ENCODE measurements around the gene SLC19A1. TPM values are rescaled to one million over a fixed set of nuclear protein-coding genes. Genes with fewer than 3 reads are reported as not detected.

The SLC19A1 gene
- polyA plus RNA-seq, 1 of the 3 experiments (the other 2 are of a cell fraction), result 15.0 TPM

DNA sequence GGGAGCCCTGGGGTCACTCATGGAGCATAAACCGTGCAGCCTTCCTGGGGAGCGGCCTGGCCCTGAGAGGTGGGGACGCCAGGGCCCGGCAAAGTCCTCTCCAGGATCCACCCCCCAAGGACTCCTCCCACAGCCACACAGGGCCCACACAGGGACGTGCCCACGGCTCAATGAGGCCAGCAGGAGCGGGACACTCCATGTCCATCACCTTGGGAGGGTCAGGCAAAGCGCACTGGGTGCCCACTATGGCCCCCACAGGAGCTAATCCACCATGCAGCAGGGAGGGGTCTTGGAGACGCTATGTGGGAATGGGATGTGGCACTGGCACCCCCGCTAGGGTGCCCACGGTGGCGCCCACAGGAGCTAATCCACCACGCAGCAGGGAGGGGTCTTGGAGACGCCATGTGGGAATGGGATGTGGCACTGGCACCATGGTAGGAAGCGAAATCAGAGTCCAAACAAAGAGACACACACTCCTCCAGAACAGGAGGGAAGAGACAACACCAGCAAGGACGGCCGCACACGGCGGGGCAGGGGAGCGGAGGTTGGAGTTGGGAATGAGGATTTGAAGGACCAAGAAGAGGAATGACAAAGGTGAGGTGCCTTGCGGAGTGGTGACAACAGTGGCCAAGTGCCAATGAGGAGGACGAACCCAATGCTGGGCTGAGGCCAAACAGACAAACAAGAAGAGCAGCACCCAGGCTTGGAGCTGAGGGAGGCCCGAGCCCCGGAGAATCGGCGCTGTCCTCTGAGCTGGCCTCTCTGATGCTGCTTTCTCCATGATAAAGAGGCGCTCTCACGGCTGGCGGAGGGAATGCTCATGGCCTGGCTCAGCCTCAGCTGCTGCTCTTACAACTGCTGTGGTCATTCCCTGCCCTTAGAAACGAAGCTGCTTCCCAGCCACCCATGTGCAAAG is 18.1 kb upstream of the SLC19A1 start:
- WGBS (ENCODE audit: low lambda C conversion rate), result 85% methylated on average over 22 of the region's 30 CpGs
- Histone ChIP-seq H3K79me2 (ENCODE audit: insufficient read depth) (no peaks in the 10 kb centered on the region), H3K4me1 (ENCODE audit: control insufficient read depth in 1 of 2, insufficient read depth in 2 of 2, low read depth in 1 of 2, low read length in 1 of 2) (peaks cover 0 to 18% of the 10 kb centered on the region in 2 experiments; a peak in 1 of 4 replicates), H3K4me3 (ENCODE audit: low read depth in 2 of 2, low read length in 1 of 2) (no peak overlapping the region), H2AFZ (ENCODE audit: low read depth) (no peak overlapping the region), H3K9me2 (no peaks in the 10 kb centered on the region), H3K36me3 (replicated peaks in 1 of 2; ENCODE audit: control insufficient read depth in 1 of 2, insufficient read depth in 2 of 2, low read length in 1 of 2) (no peaks in the 10 kb centered on the region), H3K9me3 (no peaks in the 10 kb centered on the region), H3K9ac (no peak overlapping the region), H3K4me2 (no peak overlapping the region), H4K20me1 (ENCODE audit: insufficient read depth) (no peaks in the 10 kb centered on the region), H3F3A (replicated peaks; ENCODE audit: insufficient read depth) (peaks cover 6% of the 10 kb centered on the region), H3K27me3 (ENCODE audit: insufficient read depth) (no peaks in the 10 kb centered on the region), H3K27ac (ENCODE audit: low read depth in 2 of 2, low read length in 1 of 2) (no peak overlapping the region)
- CTCF ChIA-PET, result interaction anchor here (6.2 to 7.4 kb wide), 2 partner anchors 38 to 260 kb away, joined by 127 to 135 read pairs; no protein-coding TSS in a partner anchor
- DNase-seq, result no peak
- TF ChIP-seq, protein P1, sequence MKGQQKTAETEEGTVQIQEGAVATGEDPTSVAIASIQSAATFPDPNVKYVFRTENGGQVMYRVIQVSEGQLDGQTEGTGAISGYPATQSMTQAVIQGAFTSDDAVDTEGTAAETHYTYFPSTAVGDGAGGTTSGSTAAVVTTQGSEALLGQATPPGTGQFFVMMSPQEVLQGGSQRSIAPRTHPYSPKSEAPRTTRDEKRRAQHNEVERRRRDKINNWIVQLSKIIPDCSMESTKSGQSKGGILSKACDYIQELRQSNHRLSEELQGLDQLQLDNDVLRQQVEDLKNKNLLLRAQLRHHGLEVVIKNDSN (IDR thresholded peaks at IDR 0.05; ENCODE audit: borderline replicate concordance, low read depth), result no peak
- no peak for TF ChIP-seq TAF1 (IDR thresholded peaks at IDR 0.05; ENCODE audit: borderline replicate concordance, low read depth, low read length)
- TF ChIP-seq RFX5 (IDR thresholded peaks at IDR 0.05; ENCODE audit: low read length), result no peak
- TF ChIP-seq, protein P2, sequence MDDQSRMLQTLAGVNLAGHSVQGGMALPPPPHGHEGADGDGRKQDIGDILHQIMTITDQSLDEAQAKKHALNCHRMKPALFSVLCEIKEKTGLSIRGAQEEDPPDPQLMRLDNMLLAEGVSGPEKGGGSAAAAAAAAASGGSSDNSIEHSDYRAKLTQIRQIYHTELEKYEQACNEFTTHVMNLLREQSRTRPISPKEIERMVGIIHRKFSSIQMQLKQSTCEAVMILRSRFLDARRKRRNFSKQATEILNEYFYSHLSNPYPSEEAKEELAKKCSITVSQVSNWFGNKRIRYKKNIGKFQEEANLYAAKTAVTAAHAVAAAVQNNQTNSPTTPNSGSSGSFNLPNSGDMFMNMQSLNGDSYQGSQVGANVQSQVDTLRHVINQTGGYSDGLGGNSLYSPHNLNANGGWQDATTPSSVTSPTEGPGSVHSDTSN (IDR thresholded peaks at IDR 0.05), result no peak
- no peak for TF ChIP-seq FOSL2 (IDR thresholded peaks at IDR 0.05; ENCODE audit: borderline replicate concordance, low read depth)
- POLR2A ChIA-PET, result no interaction called here

DNA sequence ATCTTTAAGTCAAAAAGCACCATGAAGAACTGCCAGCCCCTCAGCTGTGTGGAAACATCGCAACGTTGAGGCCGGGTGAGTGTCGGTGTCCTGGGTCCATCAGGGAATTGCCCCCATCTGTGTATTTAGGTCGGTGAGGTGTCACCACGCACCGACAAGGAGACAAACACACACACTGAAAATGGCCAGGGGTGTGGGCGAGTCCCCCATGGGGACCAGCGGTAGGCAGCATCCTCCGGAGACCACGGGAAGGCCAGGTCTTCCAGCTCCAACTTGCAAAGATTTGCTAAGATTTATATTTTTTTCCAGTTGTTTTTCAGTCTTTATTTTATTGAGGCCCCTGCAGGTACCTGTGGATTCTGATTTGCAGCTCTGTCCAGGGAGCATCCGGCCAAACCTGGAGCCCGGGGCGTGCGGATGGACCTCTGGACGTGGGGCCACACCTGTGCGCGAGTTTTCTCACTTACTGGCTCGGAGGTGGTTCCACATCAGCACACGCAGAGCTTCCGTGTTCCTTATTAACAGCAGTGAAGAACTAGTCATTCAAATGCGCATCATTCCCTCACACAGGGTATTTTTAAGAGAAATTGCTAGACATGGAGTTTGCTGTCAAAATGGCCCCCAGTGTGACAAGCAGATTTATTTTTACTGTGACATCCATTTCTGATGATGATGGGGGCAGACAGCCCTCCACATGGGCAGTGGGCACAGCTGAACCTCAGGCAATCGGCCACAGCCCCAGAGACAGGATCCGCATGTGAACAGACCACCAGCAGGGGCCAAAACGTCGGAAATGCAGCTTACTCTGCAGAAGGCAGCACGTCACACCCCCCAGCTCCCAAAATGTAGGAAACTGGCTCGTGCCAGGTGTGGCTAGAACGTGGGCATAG is 17.2 kb upstream of the SLC19A1 start:
- Histone ChIP-seq H2AFZ (ENCODE audit: low read depth) (no peak overlapping the region), H3K79me2 (ENCODE audit: insufficient read depth) (no peaks in the 10 kb centered on the region), H3F3A (replicated peaks; ENCODE audit: insufficient read depth) (peaks cover 6% of the 10 kb centered on the region), H3K4me1 (ENCODE audit: control insufficient read depth in 1 of 2, insufficient read depth in 2 of 2, low read depth in 1 of 2, low read length in 1 of 2) (peaks cover 0 to 18% of the 10 kb centered on the region in 2 experiments; a peak in 1 of 4 replicates), H3K27me3 (ENCODE audit: insufficient read depth) (no peaks in the 10 kb centered on the region), H3K9ac (no peak overlapping the region), H3K36me3 (replicated peaks in 1 of 2; ENCODE audit: control insufficient read depth in 1 of 2, insufficient read depth in 2 of 2, low read length in 1 of 2) (no peaks in the 10 kb centered on the region), H3K9me3 (no peaks in the 10 kb centered on the region), H3K4me2 (no peak overlapping the region), H3K4me3 (ENCODE audit: low read depth in 2 of 2, low read length in 1 of 2) (no peak overlapping the region), H3K9me2 (no peaks in the 10 kb centered on the region), H4K20me1 (ENCODE audit: insufficient read depth) (no peaks in the 10 kb centered on the region), H3K27ac (ENCODE audit: low read depth in 2 of 2, low read length in 1 of 2) (no peak overlapping the region)
- 92% methylated on average over 22 of the region's 29 CpGs for WGBS (ENCODE audit: low lambda C conversion rate)
- ChIA-PET CTCF (interaction anchor here (0.8 to 7.4 kb wide), 3 partner anchors 39 to 261 kb away, joined by 4 to 135 read pairs (median 127); no protein-coding TSS in a partner anchor), POLR2A (no interaction called here)
- no peak for DNase-seq
- TF ChIP-seq, protein P3, sequence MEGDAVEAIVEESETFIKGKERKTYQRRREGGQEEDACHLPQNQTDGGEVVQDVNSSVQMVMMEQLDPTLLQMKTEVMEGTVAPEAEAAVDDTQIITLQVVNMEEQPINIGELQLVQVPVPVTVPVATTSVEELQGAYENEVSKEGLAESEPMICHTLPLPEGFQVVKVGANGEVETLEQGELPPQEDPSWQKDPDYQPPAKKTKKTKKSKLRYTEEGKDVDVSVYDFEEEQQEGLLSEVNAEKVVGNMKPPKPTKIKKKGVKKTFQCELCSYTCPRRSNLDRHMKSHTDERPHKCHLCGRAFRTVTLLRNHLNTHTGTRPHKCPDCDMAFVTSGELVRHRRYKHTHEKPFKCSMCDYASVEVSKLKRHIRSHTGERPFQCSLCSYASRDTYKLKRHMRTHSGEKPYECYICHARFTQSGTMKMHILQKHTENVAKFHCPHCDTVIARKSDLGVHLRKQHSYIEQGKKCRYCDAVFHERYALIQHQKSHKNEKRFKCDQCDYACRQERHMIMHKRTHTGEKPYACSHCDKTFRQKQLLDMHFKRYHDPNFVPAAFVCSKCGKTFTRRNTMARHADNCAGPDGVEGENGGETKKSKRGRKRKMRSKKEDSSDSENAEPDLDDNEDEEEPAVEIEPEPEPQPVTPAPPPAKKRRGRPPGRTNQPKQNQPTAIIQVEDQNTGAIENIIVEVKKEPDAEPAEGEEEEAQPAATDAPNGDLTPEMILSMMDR (IDR thresholded peaks at IDR 0.05), result no peak
- TF ChIP-seq CHD2 (IDR thresholded peaks at IDR 0.05; ENCODE audit: low read length, partially characterized antibody) (no peak), ELF1 (IDR thresholded peaks at IDR 0.05) (no peak), MEF2A (IDR thresholded peaks at IDR 0.05; ENCODE audit: borderline replicate concordance, low read depth) (no peak), RFX5 (IDR thresholded peaks at IDR 0.05; ENCODE audit: low read length) (no peak), RAD21 (IDR thresholded peaks at IDR 0.05; ENCODE audit: low read length) (no peak), EZH2phosphoT487 (IDR thresholded peaks at IDR 0.05; ENCODE audit: borderline replicate concordance, low read depth) (no peak), GABPA (IDR thresholded peaks at IDR 0.05; ENCODE audit: low read depth) (no peak), RCOR1 (IDR thresholded peaks at IDR 0.05; ENCODE audit: low read length) (no peak), FOXM1 (IDR thresholded peaks at IDR 0.05; ENCODE audit: low read depth) (no peak), SMC3 (IDR thresholded peaks at IDR 0.05; ENCODE audit: low read depth, low read length) (no peak), TAF1 (IDR thresholded peaks at IDR 0.05; ENCODE audit: borderline replicate concordance, low read depth, low read length) (no peak), NFIC (IDR thresholded peaks at IDR 0.05; ENCODE audit: borderline replicate concordance) (no peak), SIN3A (IDR thresholded peaks at IDR 0.05; ENCODE audit: borderline replicate concordance, low read depth, low read length) (no peak), TEAD4 (IDR thresholded peaks at IDR 0.05; ENCODE audit: borderline replicate concordance, insufficient read depth) (no peak)
- TF ChIP-seq, protein P4, sequence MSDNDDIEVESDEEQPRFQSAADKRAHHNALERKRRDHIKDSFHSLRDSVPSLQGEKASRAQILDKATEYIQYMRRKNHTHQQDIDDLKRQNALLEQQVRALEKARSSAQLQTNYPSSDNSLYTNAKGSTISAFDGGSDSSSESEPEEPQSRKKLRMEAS (IDR thresholded peaks at IDR 0.05; ENCODE audit: low read depth), result no peak
- TF ChIP-seq, protein P5, sequence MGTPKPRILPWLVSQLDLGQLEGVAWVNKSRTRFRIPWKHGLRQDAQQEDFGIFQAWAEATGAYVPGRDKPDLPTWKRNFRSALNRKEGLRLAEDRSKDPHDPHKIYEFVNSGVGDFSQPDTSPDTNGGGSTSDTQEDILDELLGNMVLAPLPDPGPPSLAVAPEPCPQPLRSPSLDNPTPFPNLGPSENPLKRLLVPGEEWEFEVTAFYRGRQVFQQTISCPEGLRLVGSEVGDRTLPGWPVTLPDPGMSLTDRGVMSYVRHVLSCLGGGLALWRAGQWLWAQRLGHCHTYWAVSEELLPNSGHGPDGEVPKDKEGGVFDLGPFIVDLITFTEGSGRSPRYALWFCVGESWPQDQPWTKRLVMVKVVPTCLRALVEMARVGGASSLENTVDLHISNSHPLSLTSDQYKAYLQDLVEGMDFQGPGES (IDR thresholded peaks at IDR 0.05; ENCODE audit: low read depth, low read length), result no peak

All from SK-N-SH (cell line).